ENCODE data around the gene SPATA17.
"Not testable (repeated sequence)": the region's sequence is repeated elsewhere in the genome, so short reads cannot be mapped to it uniquely, and the experiment has no call there.

Gene SPATA17

GRCh38 chr1:217630711-217631591, at the start of gene SPATA17, which contains the start of gene GPATCH2:
TSS of gene SPATA17 (plus strand) at chr1:217631344. CDS start at chr1:217631379, 35 bp downstream.
TSS of gene GPATCH2 (minus strand) at chr1:217631090. CDS start at chr1:217630971, 119 bp downstream.
- DNase-seq, result peak; percentile 39

- DNase-seq, result not testable (repeated sequence)
These were observed 46.8 kb upstream of the SPATA17 start for GRCh38 chr1:217584286-217584811.

- DNase-seq, result no peak
These were observed 45.6 kb upstream of the SPATA17 start for GRCh38 chr1:217585577-217585976.

DNA sequence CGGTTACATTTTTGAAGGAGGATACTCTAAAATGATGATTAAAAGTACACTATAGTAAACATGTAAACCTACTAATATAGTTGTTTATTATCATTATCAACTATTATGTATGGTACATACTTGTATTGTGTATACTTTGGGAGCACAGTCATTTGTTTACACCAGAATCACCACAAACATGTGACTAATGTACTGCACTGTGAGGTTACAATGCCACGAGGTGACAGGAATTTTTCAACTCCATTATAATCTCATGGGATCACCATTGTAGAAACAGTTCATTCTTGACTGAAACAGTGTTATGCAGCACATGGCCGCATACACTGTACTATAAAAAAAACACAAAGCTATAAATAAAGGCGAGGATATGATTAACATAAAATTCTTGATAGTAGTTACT, 44.6 kb upstream of the SPATA17 start:
- DNase-seq, result no peak

- no peak for DNase-seq
These were observed 40.5 kb upstream of the SPATA17 start for GRCh38 chr1:217590598-217590997.

DNA sequence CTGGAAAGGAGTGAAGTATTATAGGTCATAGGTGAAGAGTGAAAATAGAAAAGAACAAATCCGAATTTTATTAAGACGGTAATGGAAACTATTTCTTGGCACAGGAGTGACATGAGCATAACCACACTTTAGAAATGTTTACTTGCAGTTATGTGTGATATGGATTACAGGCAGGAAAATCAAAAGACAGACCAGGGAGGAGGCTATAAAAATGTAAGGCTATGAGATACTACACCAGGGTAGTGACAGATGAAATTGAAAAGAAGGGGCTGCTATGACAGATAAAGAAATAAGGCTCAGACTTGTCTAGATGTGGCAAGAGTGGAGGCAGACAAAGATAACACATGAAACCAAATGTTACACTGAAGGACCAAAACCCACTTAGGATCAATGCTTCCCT, 32.0 kb upstream of the SPATA17 start:
- no peak for DNase-seq

DNA sequence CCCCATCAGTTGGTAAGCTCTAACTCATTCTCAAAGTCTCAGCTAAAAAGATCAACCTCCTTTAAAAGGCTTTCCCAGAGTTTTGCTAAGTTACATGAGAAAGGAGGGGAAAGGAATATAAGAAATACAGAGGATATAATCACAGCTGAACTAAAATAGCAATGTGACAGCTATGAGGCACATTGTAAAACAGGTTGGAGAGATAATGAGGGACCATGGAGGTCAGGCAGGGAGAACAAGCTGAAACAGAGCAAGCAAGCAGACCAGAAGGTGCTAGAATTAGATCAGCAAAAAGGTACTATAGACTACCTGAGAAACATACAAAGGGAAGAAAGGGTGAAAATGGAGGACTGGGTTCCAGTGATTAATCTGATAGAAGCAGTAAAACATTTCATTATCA, 28.8 kb upstream of the SPATA17 start:
- no peak for DNase-seq

- no peak for DNase-seq
These were observed 25.8 kb upstream of the SPATA17 start for GRCh38 chr1:217605390-217605789.

DNA sequence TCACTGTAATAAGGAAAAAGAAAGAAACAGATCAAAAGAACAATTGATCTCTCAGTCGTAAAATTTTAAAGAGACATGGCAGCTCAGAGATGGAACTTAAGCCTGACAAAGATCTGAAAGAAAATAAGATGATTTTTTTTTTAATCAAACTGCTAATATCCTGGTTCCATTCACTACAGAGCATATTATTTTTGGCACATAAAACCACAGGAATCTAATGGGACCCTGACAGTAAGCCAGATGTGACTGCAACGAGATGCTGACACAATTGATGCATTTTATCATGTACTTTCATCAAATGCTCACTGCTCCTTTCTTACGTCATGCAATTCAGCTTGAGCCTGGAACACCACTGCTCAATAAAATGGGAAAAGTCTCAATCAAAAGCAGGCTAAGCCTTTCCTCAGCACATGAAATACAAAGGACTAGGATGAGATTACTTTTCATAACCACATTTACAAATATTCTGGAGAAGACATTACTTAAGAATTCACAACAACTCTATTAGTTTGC, 16.9 kb upstream of the SPATA17 start:
- DNase-seq, result no peak

DNA sequence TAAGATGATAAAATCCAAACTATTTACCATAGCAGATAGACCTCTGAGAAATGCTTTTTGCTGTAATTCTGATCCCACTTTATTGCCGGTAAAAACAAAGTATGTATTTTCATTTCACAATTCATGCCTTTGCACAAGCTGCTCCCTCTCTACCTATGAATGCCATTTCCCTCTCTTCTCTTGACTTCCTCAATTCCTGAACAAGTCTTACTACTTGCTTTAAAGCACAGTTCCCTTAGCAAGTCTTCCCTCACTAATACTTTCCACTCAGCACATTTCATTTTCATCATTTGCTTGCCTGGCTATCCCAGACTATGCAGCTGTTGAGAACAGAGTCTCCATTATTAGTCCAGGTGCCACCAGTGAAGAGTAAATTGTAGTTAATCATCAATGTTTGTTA, 14.0 kb upstream of the SPATA17 start:
- DNase-seq, result no peak

GRCh38 chr1:217620814-217621213, 10.3 kb upstream of the SPATA17 start:
- DNase-seq, result no peak

DNA sequence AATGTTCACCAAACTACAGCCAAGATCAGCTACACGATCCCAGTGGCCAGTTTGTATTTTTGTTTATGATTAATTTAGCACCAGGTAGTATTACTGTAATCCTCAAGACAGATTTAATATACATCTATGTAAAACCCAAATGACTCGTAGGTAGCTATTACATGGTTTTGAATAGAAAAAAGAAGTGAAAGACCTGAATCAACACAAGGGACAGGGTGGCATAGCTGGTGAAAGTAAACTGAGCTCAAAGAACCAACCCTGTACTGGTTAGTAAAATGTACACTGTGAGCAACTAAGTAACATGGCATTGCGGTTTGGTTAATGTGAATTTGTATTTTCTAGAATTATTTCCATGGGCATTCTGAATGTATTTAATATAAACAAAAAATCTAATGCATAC, 9.1 kb upstream of the SPATA17 start:
- no peak for DNase-seq

DNA sequence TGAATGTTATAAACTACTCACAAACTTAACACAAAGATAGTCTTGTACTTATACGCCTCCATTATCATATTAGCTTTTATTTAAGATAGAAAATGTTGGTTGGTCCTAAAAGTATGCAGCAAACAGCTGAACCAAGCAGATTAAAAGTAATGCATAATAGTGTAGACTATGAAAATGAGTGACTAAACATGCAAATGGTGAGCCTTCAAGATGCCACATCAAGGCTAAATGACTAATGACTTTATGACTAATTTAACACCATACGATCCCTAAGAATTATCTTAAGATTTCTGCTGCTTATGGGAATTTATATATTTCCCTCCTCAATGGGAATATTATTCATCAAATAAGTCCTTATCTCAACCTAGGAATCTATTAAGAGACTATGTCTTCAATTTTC, 4.8 kb upstream of the SPATA17 start:
- DNase-seq, result no peak

GRCh38 chr1:217627431-217627830, 3.7 kb upstream of the SPATA17 start:
- DNase-seq, result no peak

- DNase-seq, result no peak
These were observed 11.3 kb downstream of the SPATA17 start for GRCh38 chr1:217642455-217642854.

DNA sequence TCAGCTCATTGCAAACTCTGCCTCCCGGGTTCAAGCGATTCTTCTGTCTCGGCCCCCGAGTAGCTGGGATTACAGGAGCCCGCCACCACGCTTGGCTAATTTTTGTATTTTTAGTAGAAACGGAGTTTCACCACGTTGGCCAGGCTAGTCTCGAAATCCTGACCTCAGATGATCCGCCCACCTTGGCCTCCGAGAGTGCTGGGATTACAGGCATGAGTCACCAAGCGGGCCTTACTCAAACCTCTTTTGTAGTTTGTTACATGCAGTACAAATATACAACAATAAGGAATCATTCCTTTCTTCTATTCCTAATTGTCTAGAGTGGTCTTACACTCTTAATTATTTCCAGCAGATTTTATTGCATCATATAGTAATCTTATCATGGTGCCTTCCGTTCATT, 16.6 kb downstream of the SPATA17 start:
- DNase-seq, result no peak

DNA sequence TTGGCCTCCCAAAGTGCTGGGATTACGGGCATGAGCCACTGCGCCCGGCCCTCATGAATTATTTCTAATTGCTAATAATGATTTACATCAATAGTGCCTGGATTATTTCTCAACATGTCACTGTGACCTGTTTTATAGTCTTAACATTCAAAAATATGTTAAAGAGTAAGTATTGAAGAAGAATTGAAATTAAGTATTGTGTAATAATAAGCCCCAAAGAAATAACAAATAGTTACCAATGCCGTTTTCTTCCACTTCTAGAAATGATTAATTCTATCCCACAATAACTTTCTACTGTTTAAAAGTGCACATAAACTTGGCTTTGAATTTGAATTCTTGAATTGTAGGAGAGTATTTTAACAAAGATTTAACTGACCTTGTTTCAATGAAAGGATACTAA, 19.5 kb downstream of the SPATA17 start:
- no peak for DNase-seq

- DNase-seq, result no peak
These were observed 29.4 kb downstream of the SPATA17 start for GRCh38 chr1:217660353-217661062.

DNA sequence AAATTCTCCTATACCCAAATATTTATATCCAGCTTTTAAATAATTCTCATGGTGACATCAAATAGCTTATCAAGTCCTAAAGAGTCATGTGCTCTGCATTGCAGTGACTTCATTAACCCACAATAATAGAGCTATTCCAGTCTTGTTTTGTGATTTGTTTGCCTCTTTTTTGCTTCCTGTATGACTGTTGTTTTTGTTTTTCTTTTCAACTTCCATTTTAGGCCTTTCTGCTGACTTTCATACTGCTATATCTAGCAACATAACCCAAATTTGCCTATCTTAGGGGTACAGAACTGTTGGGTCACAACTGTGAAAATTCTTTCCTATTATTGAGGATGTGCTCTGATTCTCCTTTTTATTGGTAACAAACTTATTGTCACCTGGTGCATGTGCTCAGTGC, 30.3 kb downstream of the SPATA17 start:
- no peak for DNase-seq

DNA sequence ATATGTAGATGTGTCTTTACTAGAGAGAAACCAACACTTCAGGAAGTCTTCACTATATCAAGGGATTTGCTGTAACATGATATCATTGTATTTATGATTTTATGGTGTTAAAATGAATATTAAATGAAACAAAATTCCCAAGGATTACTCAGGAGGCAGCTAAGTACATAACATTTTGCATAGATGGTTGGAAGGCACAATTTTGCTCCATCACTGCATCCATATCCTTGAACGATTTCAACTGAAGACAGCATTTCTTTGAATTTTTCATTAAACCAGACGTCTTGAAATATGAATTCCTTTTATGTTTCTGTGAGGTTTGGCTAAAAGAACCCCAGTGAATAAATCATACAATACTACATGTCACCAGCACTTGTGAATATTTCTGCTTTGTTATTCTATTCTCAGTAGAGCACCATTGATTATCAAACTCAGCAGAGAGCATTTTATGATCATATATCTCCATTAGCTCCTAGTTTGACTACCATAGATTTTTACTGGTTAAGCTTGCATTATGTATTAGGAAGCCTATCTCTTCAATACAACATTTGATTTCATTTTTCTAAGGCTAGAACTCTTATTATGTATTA, 37.3 kb downstream of the SPATA17 start:
- DNase-seq, result no peak

GRCh38 chr1:217673387-217673786, 42.2 kb downstream of the SPATA17 start:
- DNase-seq, result no peak

GRCh38 chr1:217674028-217674729, 43.0 kb downstream of the SPATA17 start:
- DNase-seq, result no peak

- no peak for DNase-seq
These were observed 50.7 kb downstream of the SPATA17 start for GRCh38 chr1:217681806-217682205.

Measured in 8988T (cell line).